CD14-positive monocyte (primary cell): Measurements from ENCODE around the gene NR2E1. TPM values are rescaled to one million over a fixed set of nuclear protein-coding genes. Genes with fewer than 3 reads are reported as not detected.

ENCODE experiments used
- DNase-seq, 3 donors: peaks; one replicate each; pipeline ENCODE4 v3.0.0-alpha.2; 2011 to 2022
- H2AFZ ChIP-seq: 2 replicates; pipeline ENCODE4 v1.6.0; 2012; ENCODE audit warnings: mild to moderate bottlenecking, low read depth, low read length, inconsistent platforms; ENCODE audit not compliant: insufficient read depth, poor library complexity, severe bottlenecking
- H3K27ac ChIP-seq, 2 donors: 1 replicate in 1 of 2; 2 replicates in 1 of 2; pipeline ENCODE4 v1.5.1; 2012 to 2013; ENCODE audit warnings: low read length in 2 of 2, control low read depth in 1 of 2, inconsistent platforms in 1 of 2, low read depth in 1 of 2, mild to moderate bottlenecking in 1 of 2
- H3K27me3 ChIP-seq, 2 donors: one replicate each; pipeline versions ENCODE4 v1.6.0 to v1.6.1; 2011 to 2013; ENCODE audit warnings: low read length in 2 of 2; ENCODE audit not compliant: control insufficient read depth in 2 of 2, insufficient read depth in 2 of 2
- H3K36me3 ChIP-seq, 2 donors: replicated peaks in 1 of 2; 1 replicate in 1 of 2; 2 replicates in 1 of 2; pipeline versions ENCODE4 v1.5.1 to v1.6.1; 2012 to 2013; ENCODE audit warnings: low read length in 2 of 2, control low read depth in 1 of 2, inconsistent platforms in 1 of 2, mild to moderate bottlenecking in 1 of 2; ENCODE audit not compliant: insufficient read depth in 2 of 2, control insufficient read depth in 1 of 2
- H3K4me1 ChIP-seq, 2 donors: 1 replicate in 1 of 2; 2 replicates in 1 of 2; pipeline versions ENCODE4 v1.5.1 to v1.6.1; 2012 to 2013; ENCODE audit warnings: low read length in 2 of 2, control low read depth in 1 of 2, inconsistent platforms in 1 of 2, mild to moderate bottlenecking in 1 of 2, moderate library complexity in 1 of 2; ENCODE audit not compliant: insufficient read depth in 2 of 2, control insufficient read depth in 1 of 2
- H3K4me2 ChIP-seq: replicated peaks from 2 replicates; pipeline ENCODE3; 2012; ENCODE audit warnings: low read length, moderate library complexity, mild to moderate bottlenecking; ENCODE audit not compliant: poor library complexity, severe bottlenecking; ENCODE audit errors: extremely low read depth
- H3K4me3 ChIP-seq, 3 experiments: fragments of 200-600 bp in 1 of 3; sonication (generic) in 1 of 3; replicated peaks in 1 of 3; 1 replicate in 2 of 3; 2 replicates in 1 of 3; pipeline ENCODE4 v1.5.1; 2011 to 2013; ENCODE audit warnings: low read length in 3 of 3, mild to moderate bottlenecking in 3 of 3, control low read depth in 2 of 3, low read depth in 2 of 3, inconsistent platforms in 1 of 3, moderate library complexity in 1 of 3
- H3K79me2 ChIP-seq: 2 replicates; pipeline ENCODE4 v1.6.0; 2012; ENCODE audit warnings: mild to moderate bottlenecking, control low read depth, inconsistent platforms, low read length, moderate library complexity; ENCODE audit not compliant: insufficient read depth
- H3K9ac ChIP-seq: 2 replicates; pipeline ENCODE4 v1.6.0; 2017; ENCODE audit warnings: low read length, mild to moderate bottlenecking; ENCODE audit not compliant: insufficient read depth, poor library complexity, severe bottlenecking
- H3K9me3 ChIP-seq, 2 donors: replicated peaks in 1 of 2; 1 replicate in 1 of 2; 2 replicates in 1 of 2; pipeline versions ENCODE4 v1.5.1 to v1.6.1; 2012 to 2013; ENCODE audit warnings: low read length in 2 of 2, control low read depth in 1 of 2; ENCODE audit not compliant: control insufficient read depth in 1 of 2, insufficient read depth in 1 of 2
- H4K20me1 ChIP-seq: 2 replicates; pipeline ENCODE4 v1.6.0; 2012; ENCODE audit warnings: mild to moderate bottlenecking, low read length, control low read depth, moderate library complexity; ENCODE audit not compliant: insufficient read depth
- H3K27ac Mint-ChIP-seq, 7 donors: one replicate each; pipeline ENCODE4 v1.8.0; 2020; ENCODE audit warnings: mild to moderate bottlenecking in 7 of 7, mixed read lengths in 7 of 7, moderate library complexity in 6 of 7, inconsistent platforms in 2 of 7
- H3K27me3 Mint-ChIP-seq, 3 donors: one replicate each; pipeline ENCODE4 v1.8.0; 2021 to 2022; ENCODE audit warnings: low read depth in 3 of 3, mild to moderate bottlenecking in 3 of 3, mixed read lengths in 3 of 3, moderate library complexity in 3 of 3, inconsistent platforms in 1 of 3
- H3K36me3 Mint-ChIP-seq, 2 donors: one replicate each; pipeline ENCODE4 v1.8.0; 2020; ENCODE audit warnings: mixed read lengths in 2 of 2, inconsistent platforms in 1 of 2, mild to moderate bottlenecking in 1 of 2
- H3K4me1 Mint-ChIP-seq: one replicate; pipeline ENCODE4 v1.8.0; 2020; ENCODE audit warnings: mild to moderate bottlenecking, mixed read lengths
- H3K4me3 Mint-ChIP-seq, 2 donors: one replicate each; pipeline ENCODE4 v1.8.0; 2020; ENCODE audit warnings: mild to moderate bottlenecking in 2 of 2, mixed read lengths in 2 of 2, moderate library complexity in 1 of 2
- H3K9me3 Mint-ChIP-seq, 7 donors: one replicate each; pipeline ENCODE4 v1.8.0; 2020 to 2022; ENCODE audit warnings: mixed read lengths in 7 of 7, mild to moderate bottlenecking in 6 of 7, moderate library complexity in 6 of 7, inconsistent platforms in 2 of 7
- CTCF ChIP-seq: fragments of 200-600 bp; IDR thresholded peaks from one replicate; pipeline ENCODE4 v1.8.0; 2022; ENCODE audit warnings: antibody characterized with exemption, mild to moderate bottlenecking
- WGBS: methylation state at CpG from one replicate; pipeline ENCODE4 v1.1.5; 2013; ENCODE audit warnings: missing lambda C conversion rate; ENCODE audit not compliant: insufficient coverage; 5-methylcytosine and 5-hydroxymethylcytosine counted together
- intact Hi-C, 2 donors: fragments of 100-400 bp; cut with micrococcal nuclease; formaldehyde crosslinking; loops; one replicate each; pipeline versions ENCODE4 v1.15.0 to v1.15.1; 2023
- polyA plus RNA-seq, 3 donors: library from polyadenylated mRNA; depleted of rRNA in 1 of 3; unstranded in 2 of 3; stranded (reverse) in 1 of 3; fragments of 300-500 nt in 2 of 3; fragments of >200 nt in 1 of 3; fragmentation: Illumina TruSeq in 2 of 3; gene quantifications; 1 replicate in 2 of 3; 2 replicates in 1 of 3; pipeline ENCODE4 v1.2.3, GENCODE V29; 2012 to 2021

The NR2E1 gene
- polyA plus RNA-seq, 3 donors: not detected

GRCh38 chr6:108171918-108172516, 6.2 kb downstream of the NR2E1 start:
- no peak overlapping the region for H2AFZ ChIP-seq
- peaks cover 36 to 37% of the 10 kb centered on the region in 2 donors for H3K4me1 ChIP-seq
- no CpG with 5 or more reads among the region's 3 CpGs for WGBS
- peaks cover 98 to 100% of the 10 kb centered on the region in 2 donors for H3K27me3 ChIP-seq
- no peak overlapping the region for H3K9ac ChIP-seq
- DNase-seq: no peak
- Mint-ChIP-seq H3K4me3 (peak overlapping the region in 1 of 2 donors; percentile 42), H3K27me3 (peaks cover 95 to 98% (median 96%) of the 10 kb centered on the region in 3 donors), H3K27ac (no peak overlapping the region), H3K36me3 (peaks cover 2 to 17% of the 10 kb centered on the region in 2 donors), H3K4me1 (peaks cover 53% of the 10 kb centered on the region), H3K9me3 (peaks cover 0 to 40% (median 16%) of the 10 kb centered on the region in 7 donors)
- no peak overlapping the region for H3K4me3 ChIP-seq
- peaks cover 14 to 80% of the 10 kb centered on the region in 2 donors for H3K9me3 ChIP-seq
- no peak overlapping the region for H3K27ac ChIP-seq
- no peaks in the 10 kb centered on the region for H3K79me2 ChIP-seq
- TF ChIP-seq CTCF: no peak
- no peak overlapping the region for H3K4me2 ChIP-seq
- intact Hi-C loops: no loop called here
- no peaks in the 10 kb centered on the region for H4K20me1 ChIP-seq
- no peaks in the 10 kb centered on the region for H3K36me3 ChIP-seq

GRCh38 chr6:108174371-108175175, 8.8 kb downstream of the NR2E1 start:
- Histone ChIP-seq H3K27ac (no peak overlapping the region), H3K9ac (no peak overlapping the region), H3K4me2 (peak overlapping the region; percentile 1), H4K20me1 (no peaks in the 10 kb centered on the region), H3K36me3 (no peaks in the 10 kb centered on the region), H3K27me3 (peaks cover 98 to 100% of the 10 kb centered on the region in 2 donors), H2AFZ (no peak overlapping the region), H3K79me2 (no peaks in the 10 kb centered on the region), H3K4me1 (peaks cover 12 to 13% of the 10 kb centered on the region in 2 donors), H3K9me3 (peaks cover 14 to 68% of the 10 kb centered on the region in 2 donors), H3K4me3 (no peak overlapping the region)
- Mint-ChIP-seq H3K4me1 (peaks cover 30% of the 10 kb centered on the region), H3K27me3 (peaks cover 93 to 98% (median 95%) of the 10 kb centered on the region in 3 donors), H3K9me3 (peaks cover 0 to 28% (median 13%) of the 10 kb centered on the region in 7 donors), H3K4me3 (peak overlapping the region in 1 of 2 donors; percentile 88), H3K27ac (no peak overlapping the region), H3K36me3 (peaks cover 2 to 9% of the 10 kb centered on the region in 2 donors)
- TF ChIP-seq CTCF: no peak
- peak in 2 of 3 donors; percentile 19 to 21 for DNase-seq
- WGBS: 7% methylated on average over 40 of the region's 43 CpGs
- intact Hi-C loops: no loop called here
